ENCODE measurements around the gene PTPN20.

DNA sequence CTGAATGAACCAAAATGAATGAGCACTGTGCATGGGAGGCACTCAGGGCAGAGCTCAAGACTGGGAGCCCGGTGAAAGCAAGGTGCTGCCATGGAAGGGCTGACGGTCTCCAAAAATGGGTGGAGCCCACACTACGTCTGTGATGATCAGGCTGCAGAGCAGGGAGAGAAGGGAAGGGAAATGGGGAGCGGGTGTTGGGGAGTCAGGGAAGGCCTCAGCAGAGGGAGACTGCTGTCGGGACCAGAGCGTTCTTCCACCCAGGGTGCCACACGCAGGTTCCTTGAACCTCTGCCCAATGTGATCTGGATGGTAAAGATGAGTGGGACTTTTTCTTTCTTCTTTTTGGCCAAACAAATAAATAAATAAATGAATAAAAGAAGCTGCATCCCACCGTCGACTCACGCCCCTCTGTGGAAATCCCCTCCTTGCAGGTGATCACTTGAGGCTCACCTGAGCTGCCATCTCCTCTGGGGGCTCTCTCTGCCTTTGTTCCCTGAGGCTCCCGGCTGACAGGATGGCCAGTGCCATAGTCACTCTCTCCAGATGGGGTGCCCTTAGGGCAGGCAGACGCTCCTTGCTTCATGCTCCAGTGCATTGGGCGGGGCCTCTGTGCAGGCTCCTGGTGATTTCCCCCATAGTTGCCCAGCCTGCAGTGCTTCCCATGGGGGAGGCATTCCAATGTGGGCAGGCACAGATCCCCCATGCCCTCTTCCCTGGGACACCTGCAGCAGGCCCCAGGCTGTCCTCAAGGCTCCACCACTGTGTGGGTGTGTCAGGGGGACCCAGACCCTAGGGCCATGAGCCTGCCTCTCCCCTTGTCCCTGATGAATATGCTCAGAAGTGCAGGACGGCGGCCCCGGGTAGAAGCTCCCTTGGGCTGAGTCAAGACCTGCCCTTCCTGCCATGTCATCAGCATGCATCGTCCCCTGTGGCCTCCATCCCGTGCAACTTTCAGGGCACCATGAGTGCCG is 131.8 kb downstream of the PTPN20 start:
- TF ChIP-seq, protein P1, sequence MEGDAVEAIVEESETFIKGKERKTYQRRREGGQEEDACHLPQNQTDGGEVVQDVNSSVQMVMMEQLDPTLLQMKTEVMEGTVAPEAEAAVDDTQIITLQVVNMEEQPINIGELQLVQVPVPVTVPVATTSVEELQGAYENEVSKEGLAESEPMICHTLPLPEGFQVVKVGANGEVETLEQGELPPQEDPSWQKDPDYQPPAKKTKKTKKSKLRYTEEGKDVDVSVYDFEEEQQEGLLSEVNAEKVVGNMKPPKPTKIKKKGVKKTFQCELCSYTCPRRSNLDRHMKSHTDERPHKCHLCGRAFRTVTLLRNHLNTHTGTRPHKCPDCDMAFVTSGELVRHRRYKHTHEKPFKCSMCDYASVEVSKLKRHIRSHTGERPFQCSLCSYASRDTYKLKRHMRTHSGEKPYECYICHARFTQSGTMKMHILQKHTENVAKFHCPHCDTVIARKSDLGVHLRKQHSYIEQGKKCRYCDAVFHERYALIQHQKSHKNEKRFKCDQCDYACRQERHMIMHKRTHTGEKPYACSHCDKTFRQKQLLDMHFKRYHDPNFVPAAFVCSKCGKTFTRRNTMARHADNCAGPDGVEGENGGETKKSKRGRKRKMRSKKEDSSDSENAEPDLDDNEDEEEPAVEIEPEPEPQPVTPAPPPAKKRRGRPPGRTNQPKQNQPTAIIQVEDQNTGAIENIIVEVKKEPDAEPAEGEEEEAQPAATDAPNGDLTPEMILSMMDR (IDR thresholded peaks at IDR 0.05) = no peak
- TF ChIP-seq POLR2A (IDR thresholded peaks at IDR 0.05) = no peak

Measured in prostate gland (tissue), 2 donors.